Right lobe of liver (tissue), 4 donors: ENCODE results near the gene CNTN3.

Source experiments
- CTCF ChIP-seq, 4 donors: fragments of 200-600 bp in 3 of 4; fragments of 450-650 bp in 1 of 4; IDR thresholded peaks; one replicate each; pipeline versions ENCODE4 v1.5.1 to v1.8.0; 2016 to 2022; ENCODE audit warnings: antibody characterized with exemption in 4 of 4, mild to moderate bottlenecking in 2 of 4
- POLR2A ChIP-seq: fragments of 450-650 bp; IDR thresholded peaks from one replicate; pipeline ENCODE4 v1.6.1; 2017; ENCODE audit warnings: antibody characterized with exemption, mild to moderate bottlenecking
- donor health status: DM: no; HTN: no; CAD: no.
- donor health status: DM: no; HTN: no; CAD: no.
- donor health status: DM: no; HTN: yes; CAD: no.

- TF ChIP-seq POLR2A (no peak), CTCF (IDR thresholded peaks at IDR 0.05) (no peak)
Observed at GRCh38 chr3:74602471-74602870, 12.0 kb downstream of the CNTN3 start.
